ENCODE results near the gene DNAAF2.

Gene DNAAF2, protein sequence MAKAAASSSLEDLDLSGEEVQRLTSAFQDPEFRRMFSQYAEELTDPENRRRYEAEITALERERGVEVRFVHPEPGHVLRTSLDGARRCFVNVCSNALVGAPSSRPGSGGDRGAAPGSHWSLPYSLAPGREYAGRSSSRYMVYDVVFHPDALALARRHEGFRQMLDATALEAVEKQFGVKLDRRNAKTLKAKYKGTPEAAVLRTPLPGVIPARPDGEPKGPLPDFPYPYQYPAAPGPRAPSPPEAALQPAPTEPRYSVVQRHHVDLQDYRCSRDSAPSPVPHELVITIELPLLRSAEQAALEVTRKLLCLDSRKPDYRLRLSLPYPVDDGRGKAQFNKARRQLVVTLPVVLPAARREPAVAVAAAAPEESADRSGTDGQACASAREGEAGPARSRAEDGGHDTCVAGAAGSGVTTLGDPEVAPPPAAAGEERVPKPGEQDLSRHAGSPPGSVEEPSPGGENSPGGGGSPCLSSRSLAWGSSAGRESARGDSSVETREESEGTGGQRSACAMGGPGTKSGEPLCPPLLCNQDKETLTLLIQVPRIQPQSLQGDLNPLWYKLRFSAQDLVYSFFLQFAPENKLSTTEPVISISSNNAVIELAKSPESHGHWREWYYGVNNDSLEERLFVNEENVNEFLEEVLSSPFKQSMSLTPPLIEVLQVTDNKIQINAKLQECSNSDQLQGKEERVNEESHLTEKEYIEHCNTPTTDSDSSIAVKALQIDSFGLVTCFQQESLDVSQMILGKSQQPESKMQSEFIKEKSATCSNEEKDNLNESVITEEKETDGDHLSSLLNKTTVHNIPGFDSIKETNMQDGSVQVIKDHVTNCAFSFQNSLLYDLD

DNA sequence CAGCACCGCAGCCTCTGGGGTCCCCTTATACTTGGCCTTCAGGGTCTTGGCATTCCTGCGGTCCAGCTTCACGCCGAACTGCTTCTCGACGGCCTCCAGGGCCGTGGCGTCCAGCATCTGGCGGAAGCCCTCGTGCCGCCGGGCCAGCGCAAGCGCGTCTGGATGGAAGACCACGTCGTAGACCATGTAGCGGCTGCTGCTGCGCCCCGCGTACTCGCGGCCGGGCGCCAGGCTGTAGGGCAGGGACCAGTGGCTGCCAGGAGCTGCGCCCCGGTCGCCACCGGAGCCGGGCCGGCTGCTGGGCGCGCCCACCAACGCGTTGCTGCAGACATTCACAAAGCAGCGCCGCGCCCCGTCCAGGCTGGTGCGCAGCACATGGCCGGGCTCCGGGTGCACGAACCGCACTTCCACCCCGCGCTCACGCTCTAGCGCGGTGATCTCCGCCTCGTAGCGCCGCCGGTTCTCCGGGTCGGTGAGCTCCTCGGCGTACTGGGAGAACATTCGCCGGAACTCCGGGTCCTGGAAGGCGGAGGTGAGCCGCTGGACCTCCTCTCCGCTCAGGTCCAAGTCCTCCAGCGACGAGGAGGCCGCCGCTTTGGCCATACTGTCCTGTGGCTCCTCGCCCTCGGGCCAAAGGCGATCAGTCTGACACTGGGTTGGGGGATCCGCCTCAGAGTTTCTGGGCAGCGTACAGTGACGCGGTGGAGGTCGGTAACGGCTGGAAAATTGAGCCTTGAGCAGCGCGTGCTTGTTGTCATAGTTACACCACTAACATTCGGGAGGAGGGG, at the start of gene DNAAF2:
Gene DNAAF2, minus strand, starts transcription at position 698 of the 788 bp plus-strand sequence. Its CDS starts 95 bp downstream, at position 603.
- H3K4me3 ChIP-seq (ENCODE audit: low read depth, low read length): peak within 1 kb of the TSS; percentile 100
- peak; percentile 69 for DNase-seq (ENCODE audit: low read depth)
- TF ChIP-seq, protein P1, sequence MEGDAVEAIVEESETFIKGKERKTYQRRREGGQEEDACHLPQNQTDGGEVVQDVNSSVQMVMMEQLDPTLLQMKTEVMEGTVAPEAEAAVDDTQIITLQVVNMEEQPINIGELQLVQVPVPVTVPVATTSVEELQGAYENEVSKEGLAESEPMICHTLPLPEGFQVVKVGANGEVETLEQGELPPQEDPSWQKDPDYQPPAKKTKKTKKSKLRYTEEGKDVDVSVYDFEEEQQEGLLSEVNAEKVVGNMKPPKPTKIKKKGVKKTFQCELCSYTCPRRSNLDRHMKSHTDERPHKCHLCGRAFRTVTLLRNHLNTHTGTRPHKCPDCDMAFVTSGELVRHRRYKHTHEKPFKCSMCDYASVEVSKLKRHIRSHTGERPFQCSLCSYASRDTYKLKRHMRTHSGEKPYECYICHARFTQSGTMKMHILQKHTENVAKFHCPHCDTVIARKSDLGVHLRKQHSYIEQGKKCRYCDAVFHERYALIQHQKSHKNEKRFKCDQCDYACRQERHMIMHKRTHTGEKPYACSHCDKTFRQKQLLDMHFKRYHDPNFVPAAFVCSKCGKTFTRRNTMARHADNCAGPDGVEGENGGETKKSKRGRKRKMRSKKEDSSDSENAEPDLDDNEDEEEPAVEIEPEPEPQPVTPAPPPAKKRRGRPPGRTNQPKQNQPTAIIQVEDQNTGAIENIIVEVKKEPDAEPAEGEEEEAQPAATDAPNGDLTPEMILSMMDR (IDR thresholded peaks at IDR 0.05; ENCODE audit: insufficient read depth, low read depth, low read length, missing control alignments): no peak

DNA sequence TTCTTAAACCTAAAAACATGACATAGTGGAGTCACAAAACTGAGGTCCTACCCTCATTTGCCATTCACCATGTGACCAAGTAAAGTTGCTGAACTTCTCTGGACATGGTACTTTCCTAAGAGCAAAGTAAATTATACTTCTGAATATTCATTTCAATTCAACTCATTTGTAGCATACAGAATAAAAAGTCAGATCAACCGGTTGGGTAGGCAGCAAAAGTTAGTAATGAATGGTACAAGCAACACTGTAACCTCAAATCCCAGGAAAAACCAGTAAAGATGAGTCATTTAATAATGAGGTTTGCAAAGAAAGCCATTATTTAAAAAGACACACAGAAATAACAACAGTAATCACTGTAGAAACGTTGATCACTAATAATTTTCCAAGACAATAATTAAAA, 44.2 kb upstream of the DNAAF2 start:
- TF ChIP-seq, protein P1 (IDR thresholded peaks at IDR 0.05; ENCODE audit: insufficient read depth, low read depth, low read length, missing control alignments): no peak
- no peak overlapping the region for H3K4me3 ChIP-seq (ENCODE audit: low read depth, low read length)
- DNase-seq (ENCODE audit: low read depth): no peak

DNA sequence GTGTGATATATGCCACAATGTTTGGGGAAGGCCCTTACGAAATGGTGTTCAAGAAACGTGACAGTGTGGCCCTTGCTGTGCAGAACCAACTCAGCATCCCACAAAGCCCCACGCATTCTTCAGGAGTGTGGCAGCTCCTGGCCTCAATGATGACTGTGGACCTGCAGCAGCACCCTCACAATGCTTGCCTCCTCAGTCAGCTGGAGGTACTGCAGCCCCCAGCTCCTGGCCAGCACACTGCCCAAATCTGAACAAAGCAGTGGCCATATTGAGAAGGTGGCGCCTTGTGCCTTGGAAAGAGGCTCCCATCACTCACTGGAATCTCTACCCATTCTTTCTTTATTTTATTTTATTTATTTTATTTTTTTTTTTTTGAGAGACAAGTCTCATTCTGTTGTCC, 42.6 kb upstream of the DNAAF2 start:
- TF ChIP-seq, protein P1 (IDR thresholded peaks at IDR 0.05; ENCODE audit: insufficient read depth, low read depth, low read length, missing control alignments): peak; percentile 12
- DNase-seq (ENCODE audit: low read depth): no peak
- H3K4me3 ChIP-seq (ENCODE audit: low read depth, low read length): no peak overlapping the region

- no peak overlapping the region for H3K4me3 ChIP-seq (ENCODE audit: low read depth, low read length)
- TF ChIP-seq, protein P1 (IDR thresholded peaks at IDR 0.05; ENCODE audit: insufficient read depth, low read depth, low read length, missing control alignments): no peak
- no peak for DNase-seq (ENCODE audit: low read depth)
Measured at GRCh38 chr14:49673586-49673985, 38.5 kb upstream of the DNAAF2 start.

DNA sequence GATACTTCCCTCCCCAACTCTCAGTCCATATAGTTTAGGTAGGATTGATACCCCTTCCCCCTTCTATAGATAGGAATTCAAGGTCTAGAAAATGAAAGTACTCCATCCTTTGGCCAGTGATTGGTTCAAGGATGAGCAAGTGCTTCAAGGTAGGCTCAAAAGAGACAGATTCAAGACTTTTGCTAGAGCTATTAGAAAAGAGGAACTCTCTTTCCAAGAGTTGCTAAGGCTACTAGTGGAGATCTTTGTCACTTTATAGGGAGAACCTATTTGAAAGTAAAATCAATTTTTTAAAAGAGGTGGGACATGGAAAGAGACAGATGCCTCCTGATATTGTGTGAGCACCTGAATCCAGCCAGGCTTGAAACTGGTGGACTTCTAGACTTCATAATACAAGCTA, 35.4 kb upstream of the DNAAF2 start:
- TF ChIP-seq, protein P1 (IDR thresholded peaks at IDR 0.05; ENCODE audit: insufficient read depth, low read depth, low read length, missing control alignments): no peak
- DNase-seq (ENCODE audit: low read depth): no peak
- H3K4me3 ChIP-seq (ENCODE audit: low read depth, low read length): no peak overlapping the region

Measured in GM12865 (cell line).